ENCODE data around the gene DOCK1.

The DOCK1 gene

DNA sequence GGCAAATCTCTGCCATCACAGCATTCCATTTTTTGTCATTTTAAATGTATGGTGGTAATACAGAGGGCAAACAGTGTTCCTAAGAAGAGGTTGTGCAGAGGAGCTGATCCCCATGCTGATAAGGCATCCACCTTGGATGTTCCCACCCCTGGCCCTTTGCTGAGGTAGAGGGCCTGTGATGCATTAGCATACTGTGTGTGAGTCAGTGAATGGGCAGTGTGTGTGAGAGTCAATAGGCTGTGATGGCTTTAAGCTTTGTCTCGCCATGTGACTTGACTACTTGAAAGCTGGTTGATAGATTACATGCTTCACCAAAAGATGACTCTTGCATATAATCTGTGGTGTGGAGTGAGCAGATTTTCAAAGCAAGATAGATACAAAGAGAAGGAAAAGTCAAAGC lies 209.9 kb downstream of the DOCK1 start:
- Histone ChIP-seq H3K4me3 (ENCODE audit: low read depth, low read length) (no peak overlapping the region), H3K4me1 (no peaks in the 10 kb centered on the region), H3K9me3 (ENCODE audit: control insufficient read depth, low read length) (no peaks in the 10 kb centered on the region), H3K9ac (no peak overlapping the region), H3K4me2 (ENCODE audit: low read length) (no peak overlapping the region), H2AFZ (no peak overlapping the region), H3K79me2 (no peaks in the 10 kb centered on the region), H3K27me3 (ENCODE audit: control insufficient read depth, insufficient read depth, low read length) (no peaks in the 10 kb centered on the region), H3K36me3 (ENCODE audit: control insufficient read depth, insufficient read depth, low read length) (no peaks in the 10 kb centered on the region), H3K27ac (no peak overlapping the region)
- TF ChIP-seq, protein P1, sequence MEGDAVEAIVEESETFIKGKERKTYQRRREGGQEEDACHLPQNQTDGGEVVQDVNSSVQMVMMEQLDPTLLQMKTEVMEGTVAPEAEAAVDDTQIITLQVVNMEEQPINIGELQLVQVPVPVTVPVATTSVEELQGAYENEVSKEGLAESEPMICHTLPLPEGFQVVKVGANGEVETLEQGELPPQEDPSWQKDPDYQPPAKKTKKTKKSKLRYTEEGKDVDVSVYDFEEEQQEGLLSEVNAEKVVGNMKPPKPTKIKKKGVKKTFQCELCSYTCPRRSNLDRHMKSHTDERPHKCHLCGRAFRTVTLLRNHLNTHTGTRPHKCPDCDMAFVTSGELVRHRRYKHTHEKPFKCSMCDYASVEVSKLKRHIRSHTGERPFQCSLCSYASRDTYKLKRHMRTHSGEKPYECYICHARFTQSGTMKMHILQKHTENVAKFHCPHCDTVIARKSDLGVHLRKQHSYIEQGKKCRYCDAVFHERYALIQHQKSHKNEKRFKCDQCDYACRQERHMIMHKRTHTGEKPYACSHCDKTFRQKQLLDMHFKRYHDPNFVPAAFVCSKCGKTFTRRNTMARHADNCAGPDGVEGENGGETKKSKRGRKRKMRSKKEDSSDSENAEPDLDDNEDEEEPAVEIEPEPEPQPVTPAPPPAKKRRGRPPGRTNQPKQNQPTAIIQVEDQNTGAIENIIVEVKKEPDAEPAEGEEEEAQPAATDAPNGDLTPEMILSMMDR (IDR thresholded peaks at IDR 0.05), result no peak

DNA sequence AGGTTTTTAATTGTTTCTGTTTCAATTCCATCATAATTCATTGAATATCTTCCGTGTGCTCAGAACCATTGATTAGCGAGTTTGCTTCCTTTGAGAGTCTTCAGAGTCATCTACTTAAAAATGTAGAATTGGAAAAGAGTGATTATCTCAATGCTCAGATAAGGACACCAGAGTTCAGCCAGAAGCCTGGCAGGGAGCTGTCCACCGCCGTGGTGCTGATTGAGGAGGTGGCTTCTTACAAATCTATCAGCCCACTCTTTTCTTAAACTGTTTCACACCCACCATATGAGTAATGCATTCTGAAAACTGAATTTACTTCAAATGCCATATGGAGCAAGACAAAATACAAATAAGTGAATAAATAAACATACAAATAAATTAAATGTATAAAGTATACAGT lies 211.9 kb downstream of the DOCK1 start:
- Histone ChIP-seq H2AFZ (no peak overlapping the region), H3K9ac (no peak overlapping the region), H3K27me3 (ENCODE audit: control insufficient read depth, insufficient read depth, low read length) (no peaks in the 10 kb centered on the region), H3K27ac (no peak overlapping the region), H3K4me1 (no peaks in the 10 kb centered on the region), H3K36me3 (ENCODE audit: control insufficient read depth, insufficient read depth, low read length) (no peaks in the 10 kb centered on the region), H3K4me2 (ENCODE audit: low read length) (no peak overlapping the region), H3K9me3 (ENCODE audit: control insufficient read depth, low read length) (no peaks in the 10 kb centered on the region), H3K79me2 (no peaks in the 10 kb centered on the region), H3K4me3 (ENCODE audit: low read depth, low read length) (no peak overlapping the region)
- TF ChIP-seq, protein P1 (IDR thresholded peaks at IDR 0.05), result no peak

DNA sequence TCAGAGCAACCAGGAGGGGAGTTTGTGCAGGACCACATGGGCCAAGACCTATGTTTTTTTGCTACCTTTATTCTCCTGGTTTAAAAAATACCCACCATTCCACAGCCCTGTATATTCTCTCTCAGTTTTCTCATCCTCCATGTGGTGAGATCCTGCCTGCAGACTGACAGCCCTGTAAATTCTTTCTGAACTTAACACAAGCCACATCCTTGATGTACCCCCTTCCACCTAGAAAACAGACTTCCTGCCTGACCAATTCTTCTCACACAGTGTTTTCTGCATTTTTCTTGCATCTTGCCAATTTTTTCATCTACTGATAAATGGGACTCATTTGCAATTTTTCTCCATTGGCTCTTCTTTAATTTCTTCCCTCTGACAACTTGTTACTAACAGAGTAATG lies 212.8 kb downstream of the DOCK1 start:
- TF ChIP-seq, protein P1 (IDR thresholded peaks at IDR 0.05), result no peak
- Histone ChIP-seq H2AFZ (no peak overlapping the region), H3K4me1 (no peaks in the 10 kb centered on the region), H3K27ac (no peak overlapping the region), H3K4me3 (ENCODE audit: low read depth, low read length) (no peak overlapping the region), H3K9ac (no peak overlapping the region), H3K79me2 (no peaks in the 10 kb centered on the region), H3K9me3 (ENCODE audit: control insufficient read depth, low read length) (no peaks in the 10 kb centered on the region), H3K4me2 (ENCODE audit: low read length) (no peak overlapping the region), H3K36me3 (ENCODE audit: control insufficient read depth, insufficient read depth, low read length) (no peaks in the 10 kb centered on the region), H3K27me3 (ENCODE audit: control insufficient read depth, insufficient read depth, low read length) (no peaks in the 10 kb centered on the region)

DNA sequence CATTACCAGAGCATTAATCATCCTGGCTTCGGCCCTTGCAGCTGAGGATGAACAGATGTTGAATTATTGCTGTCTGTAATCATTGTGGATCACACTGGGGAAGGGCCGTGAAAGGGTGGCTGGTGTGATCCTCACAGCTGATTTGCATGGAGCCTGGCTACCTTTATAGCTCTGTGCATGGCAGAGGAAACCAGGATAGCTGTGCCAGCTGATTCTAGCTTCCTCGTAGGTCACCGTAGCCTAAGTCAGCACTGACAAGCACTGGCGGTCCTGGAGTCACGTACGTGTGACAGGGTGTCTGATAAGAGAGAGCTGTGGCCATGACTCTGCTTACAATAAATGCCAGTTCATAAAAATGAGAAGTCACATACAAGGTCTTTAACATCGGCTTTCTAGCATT lies 214.7 kb downstream of the DOCK1 start:
- no peak overlapping the region for H3K9ac ChIP-seq
- no peak overlapping the region for H3K4me2 ChIP-seq (ENCODE audit: low read length)
- H3K9me3 ChIP-seq (ENCODE audit: control insufficient read depth, low read length), result no peaks in the 10 kb centered on the region
- no peak overlapping the region for H3K4me3 ChIP-seq (ENCODE audit: low read depth, low read length)
- TF ChIP-seq, protein P1 (IDR thresholded peaks at IDR 0.05), result no peak
- no peak overlapping the region for H2AFZ ChIP-seq
- H3K27ac ChIP-seq, result no peak overlapping the region
- H3K79me2 ChIP-seq, result no peaks in the 10 kb centered on the region
- no peaks in the 10 kb centered on the region for H3K4me1 ChIP-seq
- H3K36me3 ChIP-seq (ENCODE audit: control insufficient read depth, insufficient read depth, low read length), result no peaks in the 10 kb centered on the region
- H3K27me3 ChIP-seq (ENCODE audit: control insufficient read depth, insufficient read depth, low read length), result no peaks in the 10 kb centered on the region

DNA sequence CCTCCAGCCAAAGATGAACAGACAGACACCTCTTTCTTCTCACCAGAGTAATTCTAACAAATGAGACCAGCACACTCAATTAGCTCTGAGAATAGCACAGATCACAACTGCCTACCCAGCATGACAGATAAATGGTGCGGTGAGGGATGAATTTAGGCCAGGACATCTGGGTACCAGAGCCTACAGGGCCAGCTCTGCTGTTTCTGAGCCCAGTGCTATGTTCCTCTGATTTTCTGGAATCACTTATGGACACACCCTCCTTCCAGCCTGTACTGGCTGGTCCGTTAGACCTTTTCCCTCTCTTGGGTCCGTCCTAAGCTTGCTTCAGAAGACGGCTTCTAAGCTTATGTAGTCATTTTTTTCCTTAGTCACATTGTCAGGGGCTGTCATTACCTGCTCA lies 217.6 kb downstream of the DOCK1 start:
- Histone ChIP-seq H3K79me2 (no peaks in the 10 kb centered on the region), H3K9me3 (ENCODE audit: control insufficient read depth, low read length) (no peaks in the 10 kb centered on the region), H3K27me3 (ENCODE audit: control insufficient read depth, insufficient read depth, low read length) (no peaks in the 10 kb centered on the region), H3K36me3 (ENCODE audit: control insufficient read depth, insufficient read depth, low read length) (no peaks in the 10 kb centered on the region), H3K9ac (no peak overlapping the region), H3K4me2 (ENCODE audit: low read length) (no peak overlapping the region), H3K4me1 (no peaks in the 10 kb centered on the region), H3K4me3 (ENCODE audit: low read depth, low read length) (no peak overlapping the region), H3K27ac (no peak overlapping the region), H2AFZ (no peak overlapping the region)
- TF ChIP-seq, protein P1 (IDR thresholded peaks at IDR 0.05), result no peak

All from parathyroid adenoma (tissue), 2 donors.